Stomach (tissue), 4 donors: Measurements from ENCODE around the gene SLC5A10.

Source experiments
- CTCF ChIP-seq, 7 experiments: fragments of 450-650 bp in 4 of 7; fragments of 200-600 bp in 3 of 7; sonication (generic) in 3 of 7; IDR thresholded peaks; one replicate each; pipeline ENCODE4 v1.5.1; 2016 to 2019; ENCODE audit warnings: antibody characterized with exemption in 7 of 7, control low read depth in 2 of 7, mild to moderate bottlenecking in 1 of 7
- POLR2A ChIP-seq, 4 donors: fragments of 450-650 bp; IDR thresholded peaks; one replicate each; pipeline ENCODE4 v1.6.1; 2016; ENCODE audit warnings: antibody characterized with exemption in 4 of 4, control low read depth in 2 of 4, mild to moderate bottlenecking in 1 of 4, moderate library complexity in 1 of 4

- TF ChIP-seq CTCF (IDR thresholded peaks at IDR 0.05) (no peak), POLR2A (IDR thresholded peaks at IDR 0.05) (no peak)
Observed at GRCh38 chr17:18955009-18955408, 3.0 kb downstream of the SLC5A10 start.
